ENCODE data around the gene CDKAL1.

DNA sequence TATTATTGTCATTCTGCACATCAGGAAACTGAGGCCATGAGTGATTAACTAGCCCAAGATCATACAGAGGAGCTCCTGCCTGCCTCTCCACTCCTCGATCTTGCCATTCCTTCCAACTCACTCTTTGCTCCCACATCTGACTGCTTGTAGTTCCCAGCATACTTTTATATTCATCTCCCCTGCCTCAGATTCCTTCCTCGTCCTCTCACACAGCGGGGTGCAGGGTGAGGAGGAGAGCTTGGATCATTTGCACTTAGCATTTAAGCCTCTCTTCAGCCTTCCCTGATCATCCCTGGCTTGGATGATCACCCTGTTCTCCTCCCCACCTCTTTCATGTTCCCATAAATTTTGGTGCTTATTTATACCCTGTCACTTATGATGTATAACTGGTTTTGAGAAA lies 544.2 kb downstream of the CDKAL1 start:
- no peak for TF ChIP-seq ZNF274 (IDR thresholded peaks at IDR 0.05; ENCODE audit: low read depth, low read length)
- TF ChIP-seq YY1 (IDR thresholded peaks at IDR 0.05; ENCODE audit: insufficient read depth, insufficient read length) = no peak
